Prostate gland (tissue), 2 donors: ENCODE data around the gene TUBE1. TPM values are rescaled to one million over a fixed set of nuclear protein-coding genes. Genes with fewer than 3 reads are reported as not detected.

Experiments used
- DNase-seq: peaks from one replicate; pipeline ENCODE4 v3.0.0-alpha.2; 2019; ENCODE audit warnings: low spot score
- H3K27ac ChIP-seq, 2 donors: fragments of 200-600 bp; sonication (generic); 2 replicates each; pipeline ENCODE4 v1.5.1; 2017 to 2019
- H3K27me3 ChIP-seq: fragments of 200-600 bp; sonication (generic); replicated peaks from 2 replicates; pipeline ENCODE4 v1.5.1; 2019; ENCODE audit not compliant: insufficient read depth
- H3K36me3 ChIP-seq, 2 donors: fragments of 200-600 bp; sonication (generic); 1 replicate in 1 of 2; 2 replicates in 1 of 2; pipeline versions ENCODE4 v1.5.1 to v1.8.1; 2017 to 2019
- H3K4me1 ChIP-seq: fragments of 200-600 bp; sonication (generic); replicated peaks from 2 replicates; pipeline ENCODE4 v1.5.1; 2019
- H3K4me3 ChIP-seq, 2 donors: fragments of 200-600 bp; sonication (generic); 2 replicates each; pipeline ENCODE4 v1.5.1; 2017 to 2019
- H3K9me3 ChIP-seq: fragments of 200-600 bp; sonication (generic); 2 replicates; pipeline ENCODE4 v1.5.1; 2017
- POLR2A ChIP-seq: fragments of 450-650 bp; IDR thresholded peaks from one replicate; pipeline ENCODE4 v1.6.1; 2016; ENCODE audit warnings: antibody characterized with exemption, mild to moderate bottlenecking
- POLR2AphosphoS5 ChIP-seq: sonication (generic); formaldehyde crosslinking; IDR thresholded peaks from one replicate; pipeline ENCODE4 v1.6.1; 2017; ENCODE audit warnings: antibody characterized with exemption
- WGBS: methylation state at CpG from one replicate; pipeline ENCODE4 v1.1.5; 2018; 5-methylcytosine and 5-hydroxymethylcytosine counted together
- intact Hi-C: fragments of 100-400 bp; cut with DNase I; formaldehyde crosslinking; loops from one replicate; pipeline ENCODE4 v1.14.2; 2022
- total RNA-seq, 2 donors: library from RNA; depleted of rRNA; stranded (reverse); fragments of >200 nt; gene quantifications; one replicate each; pipeline ENCODE4 v1.1.0, GENCODE V29; 2016
- TF ChIP-seq, protein P1 (sequence below), 4 experiments: fragments of 200-600 bp in 2 of 4; fragments of 450-650 bp in 2 of 4; sonication (generic) in 2 of 4; IDR thresholded peaks; 1 replicate in 3 of 4; 2 replicates in 1 of 4; pipeline ENCODE4 v1.5.1; 2016 to 2019; ENCODE audit warnings: antibody characterized with exemption in 4 of 4, mild to moderate bottlenecking in 2 of 4, moderate library complexity in 2 of 4

The TUBE1 gene
- total RNA-seq, 2 donors from 2014 or later: 20.5 to 36.8 TPM

DNA sequence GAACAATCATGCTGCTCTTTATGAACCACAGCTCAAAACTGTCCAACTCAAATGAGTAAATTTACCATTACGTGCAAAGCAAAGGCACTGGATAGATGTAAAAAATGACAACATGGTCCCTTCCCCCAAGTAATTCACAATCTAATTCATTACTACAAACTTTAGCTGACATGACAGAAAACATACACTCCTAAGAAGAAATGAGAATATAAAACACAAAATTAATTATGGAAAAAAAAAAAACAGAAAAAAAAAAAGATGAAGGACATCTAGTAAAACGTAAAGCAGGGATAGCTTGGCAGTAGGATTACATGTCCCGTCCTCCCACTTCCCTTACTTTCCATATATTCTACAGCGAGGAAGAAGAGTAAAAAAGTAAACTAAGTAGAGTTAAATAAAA lies 5.7 kb downstream of the TUBE1 start:
- H3K9me3 ChIP-seq: no peaks in the 10 kb centered on the region
- no peaks in the 10 kb centered on the region for H3K36me3 ChIP-seq
- intact Hi-C loops: no loop called here
- 93% methylated on average over 4 of the region's 4 CpGs for WGBS
- no peak overlapping the region for H3K4me3 ChIP-seq
- TF ChIP-seq POLR2A: no peak
- TF ChIP-seq POLR2AphosphoS5: no peak
- TF ChIP-seq, protein P1, sequence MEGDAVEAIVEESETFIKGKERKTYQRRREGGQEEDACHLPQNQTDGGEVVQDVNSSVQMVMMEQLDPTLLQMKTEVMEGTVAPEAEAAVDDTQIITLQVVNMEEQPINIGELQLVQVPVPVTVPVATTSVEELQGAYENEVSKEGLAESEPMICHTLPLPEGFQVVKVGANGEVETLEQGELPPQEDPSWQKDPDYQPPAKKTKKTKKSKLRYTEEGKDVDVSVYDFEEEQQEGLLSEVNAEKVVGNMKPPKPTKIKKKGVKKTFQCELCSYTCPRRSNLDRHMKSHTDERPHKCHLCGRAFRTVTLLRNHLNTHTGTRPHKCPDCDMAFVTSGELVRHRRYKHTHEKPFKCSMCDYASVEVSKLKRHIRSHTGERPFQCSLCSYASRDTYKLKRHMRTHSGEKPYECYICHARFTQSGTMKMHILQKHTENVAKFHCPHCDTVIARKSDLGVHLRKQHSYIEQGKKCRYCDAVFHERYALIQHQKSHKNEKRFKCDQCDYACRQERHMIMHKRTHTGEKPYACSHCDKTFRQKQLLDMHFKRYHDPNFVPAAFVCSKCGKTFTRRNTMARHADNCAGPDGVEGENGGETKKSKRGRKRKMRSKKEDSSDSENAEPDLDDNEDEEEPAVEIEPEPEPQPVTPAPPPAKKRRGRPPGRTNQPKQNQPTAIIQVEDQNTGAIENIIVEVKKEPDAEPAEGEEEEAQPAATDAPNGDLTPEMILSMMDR (IDR thresholded peaks at IDR 0.05): no peak
- H3K27ac ChIP-seq: no peak overlapping the region
- no peaks in the 10 kb centered on the region for H3K4me1 ChIP-seq
- DNase-seq: no peak
- H3K27me3 ChIP-seq: no peaks in the 10 kb centered on the region

DNA sequence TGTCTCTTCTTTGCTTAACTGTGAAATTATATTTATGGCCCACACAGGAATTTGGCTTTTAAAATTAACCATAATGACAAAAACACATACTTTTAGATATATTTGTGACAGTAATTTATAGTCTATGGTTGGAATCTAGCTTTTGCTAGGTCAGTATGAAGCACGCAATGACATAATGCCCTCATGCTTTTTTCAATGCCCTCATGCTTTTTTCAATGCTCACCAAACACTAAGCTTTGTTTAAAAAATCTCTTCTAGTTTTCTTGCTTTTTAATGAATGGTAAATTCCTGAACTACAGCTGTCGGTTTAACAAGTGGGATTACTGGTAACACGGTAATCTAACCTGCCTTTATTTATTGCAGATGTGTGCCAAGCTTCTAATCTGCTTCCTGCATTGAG lies 20.7 kb downstream of the TUBE1 start:
- WGBS: 53% methylated on average over 3 of the region's 3 CpGs
- H3K36me3 ChIP-seq: no peaks in the 10 kb centered on the region
- H3K27ac ChIP-seq: no peak overlapping the region
- H3K27me3 ChIP-seq: no peaks in the 10 kb centered on the region
- H3K4me1 ChIP-seq: no peaks in the 10 kb centered on the region
- no peak for DNase-seq
- TF ChIP-seq, protein P1 (IDR thresholded peaks at IDR 0.05): no peak
- TF ChIP-seq POLR2A (no peak), POLR2AphosphoS5 (no peak)
- H3K4me3 ChIP-seq: no peak overlapping the region
- H3K9me3 ChIP-seq: no peaks in the 10 kb centered on the region
- intact Hi-C loops: no loop called here

DNA sequence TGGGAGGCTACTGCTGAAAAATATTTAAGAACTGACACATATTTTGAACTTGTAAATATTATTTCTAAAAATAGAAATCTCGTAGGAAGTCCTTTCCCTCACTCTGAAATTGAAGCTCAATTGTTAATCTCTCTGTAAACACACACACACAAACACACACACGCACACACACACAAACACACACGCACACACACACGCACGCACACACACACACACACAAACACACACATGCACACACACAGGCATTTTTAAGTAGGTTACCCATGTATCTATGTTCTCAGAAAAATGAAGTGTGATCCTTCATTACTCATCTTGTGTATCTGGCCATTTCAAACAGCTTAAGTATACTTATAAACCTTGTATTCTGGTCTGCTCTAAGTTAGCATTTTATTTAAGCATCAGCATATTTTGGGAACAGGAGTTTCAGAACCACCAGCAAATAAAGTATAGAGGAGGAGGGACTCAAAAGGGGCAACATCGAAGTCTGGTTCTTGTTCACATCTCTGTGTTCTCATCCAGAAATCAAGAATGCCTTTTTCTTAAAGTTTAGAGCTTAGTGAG lies 21.8 kb downstream of the TUBE1 start:
- Histone ChIP-seq H3K27ac (no peak overlapping the region), H3K36me3 (no peaks in the 10 kb centered on the region), H3K27me3 (no peaks in the 10 kb centered on the region), H3K4me1 (no peaks in the 10 kb centered on the region), H3K4me3 (no peak overlapping the region), H3K9me3 (no peaks in the 10 kb centered on the region)
- WGBS: 77% methylated on average over 6 of the region's 6 CpGs
- TF ChIP-seq, protein P1 (IDR thresholded peaks at IDR 0.05): no peak
- TF ChIP-seq POLR2AphosphoS5: no peak
- TF ChIP-seq POLR2A: no peak
- DNase-seq: no peak
- intact Hi-C loops: no loop called here

DNA sequence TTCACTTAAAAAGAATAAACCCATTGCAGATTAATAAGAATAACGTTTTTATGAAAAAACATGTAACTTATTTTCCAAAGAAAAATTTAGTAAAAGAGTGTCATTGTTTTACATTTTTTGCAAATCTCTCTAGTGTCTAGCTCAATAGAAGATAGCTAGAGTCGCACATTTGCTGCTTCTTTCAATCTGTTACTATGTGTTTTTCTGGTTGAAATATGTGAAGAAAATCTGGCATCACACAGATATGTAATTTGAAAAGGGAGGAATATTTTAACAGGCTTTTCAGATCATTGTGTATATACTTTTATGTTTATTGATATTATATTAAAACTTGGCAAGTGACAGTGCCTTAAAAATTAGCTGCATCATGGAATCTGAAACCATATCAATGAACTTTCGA lies 24.3 kb downstream of the TUBE1 start:
- Histone ChIP-seq H3K4me3 (no peak overlapping the region), H3K4me1 (no peaks in the 10 kb centered on the region), H3K36me3 (no peaks in the 10 kb centered on the region), H3K27me3 (no peaks in the 10 kb centered on the region), H3K27ac (no peak overlapping the region), H3K9me3 (no peaks in the 10 kb centered on the region)
- intact Hi-C loops: no loop called here
- 88% methylated on average over 3 of the region's 3 CpGs for WGBS
- DNase-seq: no peak
- TF ChIP-seq, protein P1 (IDR thresholded peaks at IDR 0.05): no peak
- TF ChIP-seq POLR2AphosphoS5: no peak
- no peak for TF ChIP-seq POLR2A

DNA sequence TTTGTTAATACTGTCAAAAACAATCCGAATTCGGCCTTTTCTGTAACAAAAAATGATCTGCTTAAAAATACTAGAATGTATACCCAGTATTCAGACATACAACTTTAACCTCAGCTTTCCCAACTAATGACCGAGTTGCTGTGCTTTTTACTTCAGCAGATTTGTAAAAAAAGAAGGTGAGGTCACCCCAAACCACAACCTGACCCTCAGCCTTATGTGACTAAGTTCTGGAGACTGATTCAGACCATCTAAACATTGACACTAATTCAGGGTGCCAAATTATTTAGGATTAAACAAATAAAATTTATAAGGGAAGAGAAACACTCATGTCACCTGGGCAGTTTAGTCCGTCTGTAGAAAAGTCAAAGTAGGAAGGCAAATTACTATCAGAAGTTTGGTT lies 25.7 kb downstream of the TUBE1 start:
- DNase-seq: no peak
- TF ChIP-seq POLR2AphosphoS5 (no peak), POLR2A (no peak)
- TF ChIP-seq, protein P1 (IDR thresholded peaks at IDR 0.05): no peak
- WGBS: 95% methylated on average over 4 of the region's 4 CpGs
- H3K27me3 ChIP-seq: no peaks in the 10 kb centered on the region
- intact Hi-C loops: no loop called here
- H3K4me3 ChIP-seq: no peak overlapping the region
- no peak overlapping the region for H3K27ac ChIP-seq
- no peaks in the 10 kb centered on the region for H3K4me1 ChIP-seq
- no peaks in the 10 kb centered on the region for H3K9me3 ChIP-seq
- no peaks in the 10 kb centered on the region for H3K36me3 ChIP-seq
